Islet of Langerhans (tissue), 1 donor: Measurements from ENCODE around the gene NR1D2.
"Not testable (repeated sequence)": the region's sequence is repeated elsewhere in the genome, so short reads cannot be mapped to it uniquely, and the experiment has no call there.

ENCODE experiments used
- FAIRE-seq: peaks from one replicate; lab custom pipeline; 2011; peaks lifted over from hg19 to GRCh38; lab: Jason Lieb, UNC

Gene NR1D2

DNA sequence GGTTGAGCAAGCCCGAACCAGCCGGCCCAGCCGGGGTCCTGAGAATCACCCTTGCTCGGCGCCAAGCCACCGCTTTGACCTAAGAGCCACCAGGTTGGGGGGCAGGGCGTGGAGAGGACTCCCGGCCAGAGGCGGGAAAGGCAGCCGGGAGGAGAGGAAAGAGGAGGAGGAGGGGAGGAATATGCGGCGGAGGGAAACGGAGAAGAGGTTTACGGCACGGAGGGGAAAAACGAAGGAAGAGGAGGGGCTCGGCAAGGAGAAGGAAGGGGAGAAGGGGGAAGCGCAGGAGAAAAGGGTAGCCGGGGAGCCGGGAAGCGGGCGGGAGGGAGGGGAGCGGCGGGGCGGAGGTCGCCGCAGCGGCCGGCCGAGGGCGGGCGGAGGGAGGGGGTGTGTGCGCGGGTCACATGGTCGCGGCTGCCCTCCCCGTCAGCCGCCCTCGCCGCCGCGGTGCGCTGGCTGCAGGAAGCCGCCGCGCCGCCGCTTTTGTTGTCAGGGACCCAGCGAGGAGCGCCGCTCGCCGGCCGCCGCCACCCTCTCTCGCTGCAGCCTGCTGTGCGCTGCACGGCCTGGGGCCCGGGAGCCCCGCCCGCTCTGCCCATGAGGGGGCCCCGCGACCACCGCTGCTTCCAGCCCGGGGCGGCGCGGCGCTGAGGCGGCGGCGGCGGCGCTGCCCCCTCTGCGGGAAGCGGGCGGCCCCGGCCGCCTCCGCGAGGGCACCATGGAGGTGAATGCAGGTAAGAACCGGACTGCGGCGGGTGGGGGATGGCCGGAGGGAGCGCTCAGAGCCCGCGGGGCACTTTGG, at the start of gene NR1D2:
Gene NR1D2 (plus strand): TSS at position 426 of the 802 bp plus-strand sequence. CDS start 293 bp downstream, at position 719.
- FAIRE-seq = no peak

- FAIRE-seq = no peak
These were observed 44.3 kb upstream of the NR1D2 start for GRCh38 chr3:23900744-23901143.

GRCh38 chr3:23904545-23904944, 40.5 kb upstream of the NR1D2 start:
- FAIRE-seq = no peak

DNA sequence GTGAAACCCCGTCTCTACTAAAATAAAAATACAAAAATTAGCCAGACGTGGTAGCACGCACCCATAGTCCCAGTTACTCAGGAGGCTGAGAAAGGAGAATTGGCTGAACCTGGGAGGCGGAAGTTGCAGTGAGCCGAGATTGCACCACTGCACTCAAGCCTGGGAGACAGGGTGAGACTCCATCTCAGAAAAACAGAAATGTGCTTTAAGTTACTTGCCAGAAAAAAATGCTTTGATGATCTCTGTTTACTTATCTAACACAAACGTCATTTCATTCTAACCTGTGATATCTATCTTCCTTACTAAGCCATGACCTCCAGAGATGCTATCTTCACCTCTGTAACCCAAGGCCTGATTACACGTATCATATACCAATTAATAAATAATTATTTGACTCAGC, 35.7 kb upstream of the NR1D2 start:
- no peak for FAIRE-seq

GRCh38 chr3:23911397-23911796, 33.7 kb upstream of the NR1D2 start:
- no peak for FAIRE-seq

DNA sequence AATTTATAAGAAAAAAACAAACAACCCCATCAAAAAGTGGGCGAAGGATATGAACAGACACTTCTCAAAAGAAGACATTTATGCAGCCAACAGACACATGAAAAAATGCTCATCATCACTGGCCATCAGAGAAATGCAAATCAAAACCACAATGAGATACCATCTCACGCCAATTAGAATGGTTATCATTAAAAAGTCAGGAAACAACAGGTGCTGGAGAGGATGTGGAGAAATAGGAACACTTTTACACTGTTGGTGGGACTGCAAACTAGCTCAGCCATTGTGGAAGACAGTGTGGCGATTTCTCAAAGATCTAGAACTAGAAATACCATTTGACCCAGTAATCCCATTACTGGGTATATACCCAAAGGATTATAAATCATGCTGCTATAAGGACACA, 32.8 kb upstream of the NR1D2 start:
- FAIRE-seq = not testable (repeated sequence)

DNA sequence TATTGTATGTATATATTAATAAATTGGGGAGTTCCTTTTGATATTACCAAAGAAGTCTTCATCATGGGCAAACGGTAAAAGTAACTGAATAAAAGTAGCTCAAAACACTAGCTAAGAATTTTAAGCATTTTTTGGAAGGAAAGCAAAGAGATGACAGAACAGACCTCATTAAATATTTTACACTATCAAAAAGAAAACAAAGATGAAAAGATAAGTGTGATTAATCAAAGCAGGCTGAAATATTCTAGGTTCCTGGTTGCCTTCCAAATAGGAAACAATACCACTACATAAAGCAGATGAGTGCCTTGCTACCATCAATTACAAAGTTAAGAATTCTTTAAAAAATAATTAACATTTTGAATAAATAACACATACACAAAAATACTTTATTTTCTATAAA, 31.9 kb upstream of the NR1D2 start:
- no peak for FAIRE-seq

GRCh38 chr3:23913873-23914743, 31.0 kb upstream of the NR1D2 start:
- FAIRE-seq = no peak

GRCh38 chr3:23915537-23916108, 29.5 kb upstream of the NR1D2 start:
- FAIRE-seq = no peak

GRCh38 chr3:23916152-23916885, 28.8 kb upstream of the NR1D2 start:
- FAIRE-seq = no peak

GRCh38 chr3:23916886-23917678, 28.0 kb upstream of the NR1D2 start, which contains the start of the genes NKIRAS1 and RPL15:
TSS of gene NKIRAS1 (minus strand) at chr3:23916990. CDS start at chr3:23910904, 6,086 bp downstream.
TSS of gene RPL15 (plus strand) at chr3:23917132. CDS start at chr3:23917860, 728 bp downstream.
- no peak for FAIRE-seq

GRCh38 chr3:23917679-23918303, 27.3 kb upstream of the NR1D2 start:
- FAIRE-seq = not testable (repeated sequence)

DNA sequence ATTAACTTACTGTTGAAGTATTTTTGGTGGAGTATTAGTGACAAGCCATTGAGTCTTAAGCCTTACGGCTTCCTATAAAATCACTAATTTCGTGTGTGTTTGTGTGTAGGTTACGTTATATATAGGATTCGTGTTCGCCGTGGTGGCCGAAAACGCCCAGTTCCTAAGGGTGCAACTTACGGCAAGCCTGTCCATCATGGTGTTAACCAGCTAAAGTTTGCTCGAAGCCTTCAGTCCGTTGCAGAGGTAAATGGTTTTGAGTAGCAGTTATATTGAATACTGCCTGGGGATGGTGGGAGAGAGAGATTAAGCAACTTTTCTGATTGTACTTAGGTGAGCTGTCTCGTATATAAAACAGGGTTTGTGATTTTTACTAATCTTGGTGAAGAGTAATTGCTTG, 26.8 kb upstream of the NR1D2 start:
- not testable (repeated sequence) for FAIRE-seq

DNA sequence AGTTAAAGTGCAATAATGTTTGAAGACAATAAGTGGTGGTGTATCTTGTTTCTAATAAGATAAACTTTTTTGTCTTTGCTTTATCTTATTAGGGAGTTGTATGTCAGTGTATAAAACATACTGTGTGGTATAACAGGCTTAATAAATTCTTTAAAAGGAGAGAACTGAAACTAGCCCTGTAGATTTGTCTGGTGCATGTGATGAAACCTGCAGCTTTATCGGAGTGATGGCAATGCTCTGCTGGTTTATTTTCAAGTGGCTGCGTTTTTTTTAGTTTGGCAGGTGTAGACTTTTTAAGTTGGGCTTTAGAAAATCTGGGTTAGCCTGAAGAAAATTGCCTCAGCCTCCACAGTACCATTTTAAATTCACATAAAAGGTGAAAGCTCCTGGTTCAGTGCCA, 25.5 kb upstream of the NR1D2 start:
- no peak for FAIRE-seq

GRCh38 chr3:23920151-23920655, 24.9 kb upstream of the NR1D2 start:
- no peak for FAIRE-seq

- FAIRE-seq = no peak
These were observed 24.0 kb upstream of the NR1D2 start for GRCh38 chr3:23921052-23921511.

DNA sequence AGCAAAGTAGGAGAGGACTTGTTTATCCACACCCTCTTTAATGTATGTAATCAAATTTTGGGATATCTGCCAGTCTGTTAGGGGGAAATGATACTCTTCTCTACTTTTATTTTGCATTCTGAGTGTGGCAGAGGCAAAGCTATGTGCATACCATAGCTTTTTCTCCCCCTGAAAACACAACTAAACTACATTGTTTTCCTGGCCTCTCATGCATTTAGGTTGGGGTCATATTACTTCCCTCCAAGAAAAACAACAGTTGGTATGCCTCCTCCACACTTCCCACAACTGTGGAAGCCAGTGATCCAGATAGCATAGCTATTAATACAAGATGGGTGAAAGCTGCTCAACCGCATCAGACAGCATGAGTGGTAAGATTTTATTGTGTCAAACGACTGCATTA, 21.3 kb upstream of the NR1D2 start:
- no peak for FAIRE-seq

DNA sequence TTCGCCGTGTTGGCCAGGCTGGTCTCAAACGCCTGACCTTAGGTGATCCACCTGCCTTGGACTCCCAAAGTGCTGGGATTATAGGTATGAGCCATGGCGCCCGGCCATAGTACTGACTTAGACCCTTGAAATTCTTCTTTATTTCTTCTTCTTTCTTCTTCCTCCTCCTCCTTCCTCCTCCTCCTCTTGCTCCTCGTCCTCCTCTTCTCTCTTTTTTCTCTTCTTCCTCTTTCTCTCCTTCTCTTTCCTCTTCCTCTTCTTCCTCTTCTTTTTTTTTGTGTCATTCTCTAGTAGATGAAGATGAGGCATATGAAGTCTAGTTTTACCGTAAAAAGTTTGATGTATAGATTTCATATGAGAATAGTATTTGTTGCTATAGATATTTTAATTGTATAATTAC, 18.8 kb upstream of the NR1D2 start:
- no peak for FAIRE-seq

DNA sequence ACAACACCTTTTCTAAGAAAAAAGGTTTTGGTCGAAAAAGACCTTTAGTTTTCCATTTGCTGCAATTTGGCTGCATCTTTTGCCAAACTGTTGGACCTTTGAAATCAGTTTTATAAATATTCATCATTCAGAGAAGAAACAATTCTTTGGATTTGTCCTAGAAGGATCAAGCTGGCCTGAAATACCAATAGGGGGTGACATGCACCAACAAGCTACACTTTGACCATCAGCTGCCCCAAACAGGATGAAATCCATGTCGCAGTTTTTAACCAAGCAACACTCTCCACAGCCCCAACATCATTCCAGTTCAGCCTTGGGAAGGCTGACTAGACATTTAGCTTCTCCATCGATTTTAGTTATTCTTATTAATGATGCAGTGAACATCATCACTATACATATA, 18.4 kb upstream of the NR1D2 start:
- no peak for FAIRE-seq

DNA sequence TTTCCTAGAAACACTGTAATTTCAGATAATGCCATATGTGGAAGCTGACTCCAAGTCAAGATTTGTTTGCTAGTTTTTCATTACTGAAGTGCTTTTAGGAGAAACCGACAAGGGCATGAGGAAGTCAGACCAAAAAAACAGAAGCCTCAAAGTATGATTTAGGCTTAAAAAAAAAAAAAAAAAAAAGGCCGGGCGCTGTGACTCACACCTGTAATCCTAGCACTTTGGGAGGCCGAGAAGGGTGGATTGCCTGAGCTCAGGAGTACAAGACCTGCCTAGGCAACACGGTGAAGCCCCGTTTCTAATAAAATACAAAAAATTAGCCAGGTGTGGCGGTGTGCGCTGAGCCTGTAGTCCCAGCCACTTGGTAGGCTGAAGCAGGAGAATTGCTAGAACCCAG, 16.6 kb upstream of the NR1D2 start:
- FAIRE-seq = peak; percentile 24
